GM23338 (cell line): ENCODE measurements around the gene UBXN11.

Experiments used
- CTCF ChIP-seq, 2 experiments: fragments of 200-600 bp in 1 of 2; sonication (generic) in 1 of 2; conservative IDR thresholded peaks; 2 replicates each; pipeline versions ENCODE4 v1.5.1 to v1.6.1; 2016 to 2017; ENCODE audit warnings: antibody characterized with exemption in 2 of 2, low read depth in 2 of 2, mild to moderate bottlenecking in 2 of 2, moderate library complexity in 1 of 2
- EZH2 ChIP-seq: fragments of 200-600 bp; sonication (generic); IDR thresholded peaks from one replicate; pipeline ENCODE4 v1.8.0; 2017; ENCODE audit warnings: antibody characterized with exemption, mild to moderate bottlenecking, low read depth; ENCODE audit not compliant: unreplicated experiment
- EZH2phosphoT487 ChIP-seq: fragments of 200-600 bp; sonication (generic); IDR thresholded peaks from one replicate; pipeline ENCODE4 v1.8.1; 2018; ENCODE audit warnings: antibody characterized with exemption; ENCODE audit not compliant: unreplicated experiment
- REST ChIP-seq: IDR thresholded peaks from one replicate; pipeline ENCODE4 v1.6.1; 2018; ENCODE audit warnings: antibody characterized with exemption; ENCODE audit not compliant: unreplicated experiment
- STAT1 ChIP-seq: IDR thresholded peaks from one replicate; pipeline ENCODE4 v1.6.1; 2016; ENCODE audit warnings: antibody characterized with exemption; ENCODE audit not compliant: unreplicated experiment

DNA sequence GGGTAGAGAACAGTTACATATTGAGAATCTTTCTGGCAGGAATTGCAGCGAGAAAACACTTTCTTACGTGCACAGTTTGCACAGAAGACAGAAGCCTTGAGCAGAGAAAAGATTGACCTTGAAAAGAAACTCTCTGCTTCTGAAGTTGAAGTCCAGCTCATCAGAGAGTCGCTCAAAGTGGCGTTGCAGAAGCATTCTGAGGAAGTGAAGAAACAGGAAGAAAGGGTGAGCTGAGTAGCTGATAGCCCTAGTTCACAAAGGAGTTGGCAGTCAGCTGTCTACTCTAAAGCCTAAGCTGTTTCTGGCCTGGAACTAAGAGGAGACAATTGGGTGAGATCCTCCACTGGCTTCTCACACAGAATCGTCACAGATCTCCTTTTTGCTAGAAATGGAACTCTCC, 46.9 kb downstream of the UBXN11 start:
- no peak for TF ChIP-seq CTCF (conservative IDR thresholded peaks at IDR 0.05; ENCODE audit: low read depth in 2 of 2)
- no peak for TF ChIP-seq EZH2
- no peak for TF ChIP-seq STAT1
- TF ChIP-seq REST: no peak
- no peak for TF ChIP-seq EZH2phosphoT487
